ENCODE measurements around the gene ADGRL3.

ADGRL3 gene

DNA sequence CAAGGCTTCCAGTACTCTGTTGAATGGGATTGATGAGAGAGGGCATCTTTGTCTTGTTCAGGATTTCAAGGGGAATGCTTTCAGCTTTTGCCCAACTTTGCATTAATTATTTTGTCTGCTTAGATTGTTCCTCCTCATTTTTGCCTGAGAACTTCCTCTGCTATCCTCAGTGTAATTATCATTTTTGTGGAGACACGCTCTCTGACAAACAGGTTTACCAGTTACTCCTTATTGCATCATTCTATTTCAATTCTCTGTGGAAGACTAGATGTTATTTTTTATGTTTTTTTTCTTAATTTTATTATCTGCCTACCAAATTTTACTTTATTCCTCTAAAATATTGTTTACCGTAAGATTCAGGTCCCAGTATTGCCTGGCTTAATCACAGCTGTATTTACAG is 349.2 kb downstream of the ADGRL3 start:
- no peak for DNase-seq (ENCODE audit: low spot score)

- DNase-seq (ENCODE audit: low spot score): no peak
These were observed 353.5 kb downstream of the ADGRL3 start for GRCh38 chr4:61553557-61554125.

DNA sequence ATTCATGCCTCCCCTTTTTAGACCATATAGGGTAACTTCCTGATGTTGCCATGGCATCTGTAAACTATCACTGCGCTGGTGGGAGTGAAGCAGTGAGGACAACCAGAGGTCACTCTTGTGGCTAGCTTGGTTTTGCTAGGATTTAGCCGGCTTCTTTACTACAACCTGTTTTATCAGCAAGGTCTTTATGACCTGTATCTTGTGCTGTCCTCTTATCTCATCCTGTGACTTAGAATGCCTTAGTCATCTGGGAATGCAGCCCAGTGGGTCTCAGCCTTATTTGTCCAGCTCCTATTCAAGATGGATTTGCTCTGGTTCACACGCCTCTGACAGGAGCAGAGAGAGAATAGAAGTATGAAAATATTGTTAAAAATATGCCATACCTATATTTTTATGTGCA is 355.7 kb downstream of the ADGRL3 start:
- DNase-seq (ENCODE audit: low spot score): no peak

- DNase-seq (ENCODE audit: low spot score): no peak
These were observed 356.2 kb downstream of the ADGRL3 start for GRCh38 chr4:61556277-61556676.

GRCh38 chr4:61559396-61559795 is 359.3 kb downstream of the ADGRL3 start:
- no peak for DNase-seq (ENCODE audit: low spot score)

DNA sequence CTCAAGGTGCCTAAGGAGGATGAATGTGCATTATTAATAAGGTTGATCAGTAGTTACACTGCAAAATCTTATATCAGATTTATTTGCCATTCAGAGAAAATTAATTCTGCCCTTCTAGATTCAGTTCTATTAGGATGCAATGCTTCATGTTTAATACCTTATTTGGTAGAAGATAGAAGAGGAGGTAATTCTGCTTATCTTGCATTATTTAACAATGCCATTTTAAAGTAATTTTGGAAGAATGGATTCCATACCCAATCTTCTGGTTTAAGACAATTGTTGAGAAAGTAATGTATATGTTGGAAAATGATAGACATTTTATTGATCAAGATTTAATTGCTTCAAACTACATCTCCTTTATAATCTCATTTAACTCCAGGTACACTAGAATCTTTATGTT is 360.9 kb downstream of the ADGRL3 start:
- DNase-seq (ENCODE audit: low spot score): no peak

DNA sequence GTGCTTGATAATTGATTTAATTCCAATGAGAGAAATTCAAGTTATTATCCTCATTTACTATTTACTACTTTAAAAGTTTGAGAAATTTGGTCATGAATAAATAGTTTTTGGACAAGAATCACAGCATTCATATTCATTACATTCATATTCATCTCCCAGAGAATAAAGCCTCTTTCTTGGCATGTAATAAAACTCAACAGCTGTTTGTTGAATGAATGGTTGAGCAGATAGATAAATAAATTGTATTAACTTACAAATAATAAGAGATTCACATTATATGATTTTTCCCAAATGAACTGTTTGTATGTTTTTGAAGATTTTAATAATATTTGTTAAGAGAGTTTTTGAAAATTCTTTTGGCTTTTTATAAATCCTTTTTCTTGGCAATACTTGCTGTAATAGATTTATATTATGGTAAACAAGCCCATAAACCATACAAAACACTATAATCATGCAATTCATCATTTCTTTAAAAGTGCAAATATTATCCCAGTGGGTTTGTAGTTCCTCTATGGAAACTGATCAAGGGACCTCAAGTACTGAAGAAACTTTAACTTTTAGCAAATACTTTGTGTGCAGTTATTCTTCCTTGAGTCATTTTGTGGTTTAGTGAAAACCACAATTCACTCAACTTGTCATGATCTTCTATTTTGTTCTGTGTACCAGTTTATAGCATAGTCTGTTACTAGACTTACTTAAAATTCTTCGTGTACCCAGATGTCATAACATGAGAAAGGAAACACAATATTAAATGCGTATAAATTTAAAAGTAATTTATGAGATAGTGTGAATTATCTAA is 371.8 kb downstream of the ADGRL3 start:
- no peak for DNase-seq (ENCODE audit: low spot score)

DNA sequence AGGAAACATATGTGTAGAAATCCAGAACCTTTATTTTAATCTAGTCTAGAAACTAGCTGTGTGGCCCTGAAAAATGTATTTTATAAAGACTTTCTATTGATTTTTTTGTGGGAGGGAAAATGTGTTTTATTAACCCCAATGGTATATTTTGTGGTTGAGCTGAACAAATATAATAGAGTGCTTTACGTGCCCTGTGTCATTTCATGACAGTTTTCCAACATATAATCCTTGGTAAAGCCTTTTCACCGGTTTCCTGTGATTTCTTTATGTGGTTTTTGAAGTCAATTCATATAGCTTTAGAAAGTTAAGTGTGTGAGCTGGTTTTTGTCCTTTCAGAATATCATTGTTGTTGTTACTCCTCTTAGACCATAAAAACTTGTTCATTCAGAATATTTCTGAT is 375.7 kb downstream of the ADGRL3 start:
- no peak for DNase-seq (ENCODE audit: low spot score)

DNA sequence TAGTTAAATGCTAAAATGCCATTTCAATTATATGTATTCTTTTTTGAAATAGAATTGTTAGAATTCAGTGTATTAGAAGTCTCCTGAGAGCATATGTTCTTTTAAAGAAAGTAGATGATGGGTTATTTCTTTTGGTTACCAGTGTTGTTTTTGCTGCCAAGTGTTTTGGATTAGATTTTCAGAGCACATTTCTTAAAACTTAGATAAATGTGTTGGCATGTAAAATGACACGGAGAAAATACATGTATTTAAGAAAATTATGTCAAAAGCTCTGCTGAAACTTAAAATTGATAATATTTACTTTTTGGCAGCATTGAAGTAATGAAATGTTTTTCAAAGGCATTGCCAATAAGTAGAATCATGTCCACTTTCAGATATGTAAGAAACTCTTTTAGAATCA is 379.7 kb downstream of the ADGRL3 start:
- DNase-seq (ENCODE audit: low spot score): no peak

- no peak for DNase-seq (ENCODE audit: low spot score)
These were observed 380.7 kb downstream of the ADGRL3 start for GRCh38 chr4:61580721-61581377.

DNA sequence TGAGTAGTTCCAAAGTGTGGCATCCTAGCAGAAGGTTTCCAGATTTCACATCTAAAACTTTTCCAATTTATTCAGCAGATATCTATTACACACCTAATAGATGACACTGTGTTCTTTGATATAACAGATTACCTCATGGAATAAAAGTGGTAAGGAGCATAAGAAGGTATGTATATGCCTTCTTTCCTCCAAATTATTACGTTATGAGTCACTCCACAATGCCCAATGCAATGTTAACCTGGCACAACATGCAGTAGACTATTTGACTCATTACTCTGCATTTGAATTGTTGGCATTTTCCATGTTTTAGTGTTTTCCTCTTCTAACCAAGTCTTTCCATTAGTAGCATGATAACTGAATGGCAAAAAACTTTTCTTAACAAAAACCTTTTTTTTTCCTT is 383.6 kb downstream of the ADGRL3 start:
- DNase-seq (ENCODE audit: low spot score): no peak

DNA sequence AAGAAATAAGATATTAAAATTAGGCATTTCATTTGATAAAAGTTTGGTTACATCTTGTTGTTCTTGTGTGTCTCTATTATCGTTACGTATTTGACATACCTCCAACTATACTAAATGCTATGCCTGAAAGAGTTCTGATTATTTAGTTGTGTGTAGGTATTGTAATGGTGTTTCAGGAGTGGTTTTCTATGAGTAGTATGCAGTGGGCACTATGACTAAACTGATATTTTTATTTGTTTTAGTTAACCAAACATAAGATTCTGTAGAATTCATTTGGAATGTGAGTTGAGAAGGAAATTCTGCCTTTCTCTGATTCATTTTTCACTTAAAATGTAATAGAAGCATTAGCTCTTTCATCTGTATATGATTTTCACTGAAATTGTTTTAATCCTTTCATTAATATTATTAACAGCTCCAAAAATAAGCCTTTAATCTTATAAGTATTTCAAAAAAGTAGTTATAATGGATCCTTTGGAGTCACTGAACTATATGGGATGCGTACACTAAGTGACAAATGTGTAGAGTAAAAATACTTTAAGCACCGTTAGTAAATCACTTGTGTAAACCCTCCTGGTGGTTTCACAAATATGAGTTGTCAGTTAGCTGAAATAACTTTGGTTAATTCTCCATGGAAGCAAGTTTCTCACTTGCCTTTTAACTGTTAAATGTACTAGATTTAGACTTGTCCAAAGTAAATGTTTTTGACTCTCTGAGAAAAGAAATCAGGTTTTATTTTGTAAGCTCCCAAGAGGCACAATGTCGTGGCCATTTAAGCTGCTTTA is 388.7 kb downstream of the ADGRL3 start:
- no peak for DNase-seq (ENCODE audit: low spot score)

GRCh38 chr4:61590881-61591280 is 390.8 kb downstream of the ADGRL3 start:
- DNase-seq (ENCODE audit: low spot score): no peak

DNA sequence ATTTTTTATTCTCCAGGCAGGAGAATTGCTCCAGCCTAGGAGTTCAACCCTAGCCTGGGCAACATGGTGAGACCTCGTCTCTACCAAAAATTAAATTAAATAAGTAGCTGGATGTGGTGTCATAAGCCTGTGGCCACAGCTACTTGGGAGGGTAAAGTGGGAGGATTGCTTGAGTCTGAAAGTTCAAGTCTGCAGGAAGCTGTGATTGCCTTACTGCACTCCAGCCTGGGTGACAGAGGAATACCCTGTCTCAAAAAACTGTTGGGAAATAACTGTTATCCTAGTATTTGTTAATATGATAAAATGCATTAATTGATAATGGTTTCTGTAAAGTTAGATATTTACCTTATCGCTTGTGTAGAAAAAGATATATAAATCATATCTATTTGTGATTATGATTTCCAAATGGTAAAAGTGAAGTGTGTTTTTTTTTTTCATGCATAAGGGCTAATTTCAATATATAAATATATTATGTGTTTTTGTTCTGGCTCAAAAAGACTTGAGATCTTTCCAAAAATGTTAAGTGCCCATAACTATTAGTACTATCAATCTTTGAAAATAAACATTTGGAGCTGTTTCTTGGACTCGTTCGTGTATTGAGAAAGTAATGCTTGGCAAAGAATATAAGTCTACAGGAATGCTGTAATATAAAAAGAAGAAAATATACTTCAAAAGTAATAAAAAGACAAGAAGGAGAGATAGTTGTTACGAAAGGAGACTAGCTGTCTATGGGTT is 396.6 kb downstream of the ADGRL3 start:
- no peak for DNase-seq (ENCODE audit: low spot score)

GRCh38 chr4:61603086-61603485 is 403.0 kb downstream of the ADGRL3 start:
- DNase-seq (ENCODE audit: low spot score): no peak

DNA sequence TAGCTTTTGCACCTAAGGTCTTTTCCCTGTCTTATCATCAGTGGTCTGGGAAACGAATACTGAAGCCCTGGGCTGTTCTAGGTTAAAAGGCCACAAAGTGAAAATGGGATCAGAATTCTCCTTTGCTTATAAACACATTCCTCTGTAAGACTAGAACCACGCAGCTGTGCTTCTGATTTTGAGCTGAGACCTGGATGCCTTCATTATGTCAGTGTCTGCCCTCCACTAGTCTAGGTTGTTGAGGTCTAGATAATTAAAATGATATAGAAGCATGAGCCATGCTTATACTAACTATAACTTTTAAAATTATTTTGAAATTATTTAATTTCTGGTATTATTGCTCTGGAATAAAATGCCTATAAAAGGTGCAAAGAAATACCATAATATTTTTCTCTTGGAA is 403.9 kb downstream of the ADGRL3 start:
- DNase-seq (ENCODE audit: low spot score): no peak

GRCh38 chr4:61605984-61606383 is 405.9 kb downstream of the ADGRL3 start:
- DNase-seq (ENCODE audit: low spot score): no peak

DNA sequence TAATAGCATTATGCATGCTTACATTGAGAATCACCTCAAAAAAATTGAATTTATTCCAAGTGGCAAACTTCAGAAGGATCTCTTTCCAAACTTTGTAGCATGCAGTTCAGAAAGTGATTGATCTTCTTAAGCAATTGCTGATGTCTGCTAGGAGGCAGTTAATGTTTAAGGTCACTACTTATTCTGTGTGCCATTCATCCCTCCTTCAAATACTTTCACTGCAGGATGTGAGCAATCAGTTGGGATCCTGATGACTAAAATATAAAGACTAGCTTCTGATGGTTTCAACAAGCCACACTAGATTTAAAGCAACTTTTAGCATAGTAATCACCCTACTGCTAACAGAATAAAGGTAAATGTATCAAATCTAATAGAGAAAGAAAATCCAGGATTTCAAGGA is 414.1 kb downstream of the ADGRL3 start:
- DNase-seq (ENCODE audit: low spot score): no peak

DNA sequence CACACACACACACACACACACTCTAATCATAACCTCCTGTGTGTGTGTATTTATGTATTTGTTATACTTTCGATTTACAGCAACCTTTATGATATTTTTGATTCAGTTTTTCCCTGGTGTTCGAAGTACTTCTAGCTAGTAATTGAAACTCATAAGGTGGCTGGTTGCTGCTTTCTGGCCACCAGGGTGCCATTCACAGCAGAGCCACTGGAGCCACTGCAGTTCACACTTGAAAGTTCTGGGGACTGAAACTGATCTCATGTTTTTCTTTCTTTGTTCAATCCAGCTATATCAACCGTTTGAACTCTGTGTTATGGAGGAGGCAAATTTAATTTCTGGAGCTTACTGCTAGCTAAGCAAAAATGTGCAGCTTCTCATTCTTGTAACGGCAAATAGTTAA is 419.4 kb downstream of the ADGRL3 start:
- DNase-seq (ENCODE audit: low spot score): no peak

- DNase-seq (ENCODE audit: low spot score): no peak
These were observed 428.2 kb downstream of the ADGRL3 start for GRCh38 chr4:61628282-61628681.

DNA sequence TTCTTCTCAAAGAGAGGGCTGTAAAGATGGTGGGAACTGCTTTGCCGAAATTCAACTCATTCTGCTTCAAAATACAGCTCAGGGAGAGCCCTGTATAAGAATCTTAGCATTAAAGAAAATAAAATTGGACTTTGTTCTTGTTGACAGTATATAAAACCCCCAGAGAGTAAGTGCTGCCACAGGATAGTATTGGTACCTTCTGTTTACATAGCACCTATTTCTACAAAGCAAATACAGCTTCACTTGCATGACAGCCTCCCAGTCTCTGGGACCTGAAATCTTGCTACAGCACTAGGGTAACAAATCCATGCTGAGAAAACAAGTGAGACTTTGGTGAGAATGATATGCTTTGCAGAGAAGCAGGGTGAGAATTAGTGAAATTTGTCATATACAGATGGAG is 428.6 kb downstream of the ADGRL3 start:
- no peak for DNase-seq (ENCODE audit: low spot score)

DNA sequence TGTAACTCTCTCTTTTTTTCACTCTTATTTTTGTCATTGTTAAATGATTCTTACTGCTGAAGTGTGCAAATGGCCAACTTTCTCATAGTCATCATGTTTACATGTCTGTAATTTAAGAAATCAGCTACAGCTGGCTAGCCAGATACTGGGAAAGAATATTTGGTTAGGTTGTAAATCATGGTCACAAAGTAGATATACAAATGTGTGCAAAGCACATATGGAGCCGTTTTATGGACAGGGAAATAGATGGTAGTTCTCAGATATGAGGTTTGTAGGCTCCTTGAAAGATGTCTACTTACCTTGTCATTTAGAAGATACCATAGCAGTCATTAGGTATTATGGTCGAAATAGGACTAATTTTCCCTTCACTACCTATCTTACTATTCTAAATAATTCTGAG is 430.4 kb downstream of the ADGRL3 start:
- no peak for DNase-seq (ENCODE audit: low spot score)
